HepG2 (cell line): ENCODE results near the gene SPDYE17. TPM values are rescaled to one million over a fixed set of nuclear protein-coding genes. Genes with fewer than 3 reads are reported as not detected.
"Not testable (repeated sequence)": the region's sequence is repeated elsewhere in the genome, so short reads cannot be mapped to it uniquely, and the experiment has no call there.

ENCODE experiments used
- ATAC-seq: fragments of 200-7000 bp; cut with Tn5 transposase; 3 replicates; pipeline ENCODE4 v1.9.1; 2020; ENCODE audit warnings: mild to moderate bottlenecking, moderate library complexity
- BruUV-seq: library from RNA; stranded (reverse); fragments of 400-500 nt; replicated peaks from 2 replicates; lab custom pipeline; 2021; lab: Mats Ljungman, UMichigan
- CTCF ChIA-PET: fragments of 300-600 bp; formaldehyde crosslinking; extraction: SDS; loops from one replicate; lab custom pipeline; 2021; ENCODE audit warnings: low total read pairs, inconsistent platforms, low intra/inter-chr PET ratio; lab: Yijun Ruan, JAX
- POLR2A ChIA-PET: fragments of 350-600 bp; sonication (Branson Sonifier 250); formaldehyde crosslinking; loops from one replicate; lab custom pipeline; 2020; ENCODE audit warnings: antibody characterized with exemption, inconsistent platforms; lab: Yijun Ruan, JAX
- DNase-seq: peaks from one replicate; pipeline ENCODE4 v3.0.0-alpha.2; 2015; ENCODE audit warnings: low spot score
- FAIRE-seq: peaks from 3 replicates; lab custom pipeline; 2011; peaks lifted over from hg19 to GRCh38; lab: Jason Lieb, UNC
- H2AFZ ChIP-seq: one replicate; pipeline ENCODE4 v1.6.1; 2011; ENCODE audit warnings: low read length, inconsistent platforms
- H3K27ac ChIP-seq: fragments of 300-600 bp; 3 replicates; pipeline ENCODE4 v1.8.0; 2011; ENCODE audit warnings: mixed run types, mild to moderate bottlenecking, mixed read lengths, low read length, inconsistent platforms; ENCODE audit not compliant: insufficient read depth; ENCODE audit errors: extremely low read length
- H3K27me3 ChIP-seq, 2 experiments: fragments of 200-600 bp in 1 of 2; 2 replicates in 1 of 2; 3 replicates in 1 of 2; pipeline versions ENCODE4 v1.6.0 to v1.8.0; 2011; ENCODE audit warnings: low read length in 2 of 2, mild to moderate bottlenecking in 2 of 2, moderate library complexity in 2 of 2, inconsistent platforms in 1 of 2; ENCODE audit not compliant: insufficient read depth in 2 of 2, control insufficient read depth in 1 of 2
- H3K36me3 ChIP-seq, 2 experiments: fragments of 200-600 bp in 1 of 2; replicated peaks in 1 of 2; 2 replicates in 1 of 2; 3 replicates in 1 of 2; pipeline versions ENCODE4 v1.5.1 to v1.8.0; 2011; ENCODE audit warnings: low read length in 2 of 2, inconsistent platforms in 1 of 2; ENCODE audit not compliant: insufficient read depth in 2 of 2, control insufficient read depth in 1 of 2
- H3K4me1 ChIP-seq: 2 replicates; pipeline ENCODE4 v1.5.1; 2012; ENCODE audit warnings: low read length, inconsistent platforms; ENCODE audit not compliant: insufficient read depth
- H3K4me2 ChIP-seq: 2 replicates; pipeline ENCODE4 v1.6.0; 2011; ENCODE audit warnings: low read depth, low read length, inconsistent platforms
- H3K4me3 ChIP-seq, 3 experiments: fragments of 200-600 bp in 1 of 3; sonication (generic), shearing (Covaris generic) in 1 of 3; replicated peaks in 1 of 3; 2 replicates each; pipeline ENCODE4 v1.5.1; 2011 to 2016; ENCODE audit warnings: low read length in 3 of 3, inconsistent platforms in 2 of 3, low read depth in 2 of 3, mild to moderate bottlenecking in 2 of 3, control low read depth in 1 of 3, mixed read lengths in 1 of 3; ENCODE audit not compliant: insufficient read depth in 1 of 3
- H3K79me2 ChIP-seq: one replicate; pipeline ENCODE4 v1.6.1; 2011; ENCODE audit warnings: low read length, inconsistent platforms; ENCODE audit not compliant: insufficient read depth
- H3K9ac ChIP-seq: 2 replicates; pipeline ENCODE4 v1.6.0; 2011; ENCODE audit warnings: mild to moderate bottlenecking, low read depth, low read length, inconsistent platforms; ENCODE audit not compliant: insufficient read depth
- H3K9me3 ChIP-seq: 2 replicates; pipeline ENCODE4 v1.5.1; 2012; ENCODE audit warnings: mild to moderate bottlenecking, low read length
- H4K20me1 ChIP-seq: 2 replicates; pipeline ENCODE4 v1.6.0; 2011; ENCODE audit warnings: inconsistent platforms, mild to moderate bottlenecking, low read length, moderate library complexity; ENCODE audit not compliant: insufficient read depth
- WGBS: methylation state at CpG from one replicate; pipeline ENCODE4 v1.1.6; 2017; ENCODE audit warnings: low lambda C conversion rate; 5-methylcytosine and 5-hydroxymethylcytosine counted together
- in situ Hi-C: cut with HindIII; loops from 2 replicates; pipeline ENCODE4 v1.10.0; 2017; ENCODE audit warnings: low pct_unique_long_range_greater_than_20kb; ENCODE audit not compliant: extremely low pct_ligation_motif_present
- intact Hi-C: fragments of 100-400 bp; cut with micrococcal nuclease; formaldehyde crosslinking; loops from one replicate; pipeline ENCODE4 v1.10.0; 2022; ENCODE audit not compliant: unreplicated experiment
- polyA plus RNA-seq, 8 experiments: library from polyadenylated mRNA; depleted of rRNA in 3 of 8; stranded (reverse) in 7 of 8; unstranded in 1 of 8; fragments of >200 nt; fragmentation: Illumina TruSeq in 4 of 8; extraction: Trizol in 4 of 8; gene quantifications; 2 replicates each; pipeline versions ENCODE4 v1.2.1 to v1.2.3, GENCODE V29; 2011 to 2016; ENCODE audit warnings: low read depth in 4 of 8, missing spikeins in 1 of 8, mixed read lengths in 1 of 8; ENCODE audit not compliant: insufficient read depth in 1 of 8
- total RNA-seq, 5 experiments: library from RNA; depleted of rRNA; stranded (reverse); fragments of >200 nt; fragmentation: Illumina TruSeq; extraction: Trizol; gene quantifications; 2 replicates each; pipeline ENCODE4 v1.2.3, GENCODE V29; 2016; ENCODE audit warnings: low read depth in 1 of 5

SPDYE17 gene
- total and polyA plus RNA-seq, 2 of the 13 experiments (the other 11 are each of a cell fraction or from before 2014, with no cell fraction given): not detected

DNA sequence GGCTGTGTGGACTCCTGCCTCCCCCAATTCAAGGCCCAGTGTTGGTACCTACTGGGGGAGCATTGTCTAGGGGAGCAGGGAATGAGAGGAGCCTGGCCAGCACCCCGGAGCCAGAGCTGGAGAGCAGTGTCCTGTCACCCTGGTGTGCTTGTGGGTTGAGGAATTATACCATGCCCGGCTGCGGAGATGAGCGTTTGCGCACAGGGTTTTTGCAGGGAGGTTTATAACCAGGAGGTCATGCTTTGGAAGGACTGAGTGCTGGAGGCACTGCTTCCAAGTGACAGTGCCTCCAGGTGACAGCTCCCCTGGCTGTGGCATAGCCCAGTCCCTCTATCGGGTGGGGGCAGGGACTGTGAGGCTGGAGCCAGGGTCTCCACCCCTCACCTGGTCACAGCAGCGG is 39.3 kb downstream of the SPDYE17 start:
- FAIRE-seq, POLR2A ChIA-PET, CTCF ChIA-PET, H3K4me2 ChIP-seq, H3K9me3 ChIP-seq, in situ Hi-C loops, BruUV-seq, H4K20me1 ChIP-seq, ATAC-seq, H3K4me1 ChIP-seq, H3K9ac ChIP-seq, H3K27me3 ChIP-seq, H3K79me2 ChIP-seq, H3K4me3 ChIP-seq, H2AFZ ChIP-seq, intact Hi-C loops, H3K27ac ChIP-seq, H3K36me3 ChIP-seq, DNase-seq: not testable (repeated sequence)
- WGBS: no CpG with 5 or more reads among the region's 7 CpGs

DNA sequence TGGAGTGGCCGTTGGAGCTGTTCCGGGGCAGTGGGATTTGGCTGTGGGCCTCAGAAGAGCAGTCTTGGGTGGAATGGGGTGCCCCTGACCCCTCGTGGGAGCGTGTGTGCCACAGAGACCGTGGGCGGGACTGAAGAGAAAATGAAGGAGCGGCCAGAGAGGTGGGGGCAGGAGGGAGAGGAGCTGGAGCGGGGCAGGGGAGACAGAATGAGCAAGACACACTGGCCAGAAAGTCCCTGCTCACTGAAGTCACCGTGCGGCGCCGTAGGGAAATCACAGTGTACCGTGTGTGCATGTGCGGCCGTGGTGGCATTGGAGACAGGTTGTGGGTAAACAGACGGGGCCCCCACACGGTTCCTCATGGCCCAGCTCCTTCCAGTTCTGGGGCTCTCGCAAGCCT is 40.0 kb downstream of the SPDYE17 start:
- CTCF ChIA-PET, H2AFZ ChIP-seq, ATAC-seq, H3K27me3 ChIP-seq, BruUV-seq, H3K4me2 ChIP-seq, H3K9me3 ChIP-seq, POLR2A ChIA-PET, H3K4me1 ChIP-seq, H3K9ac ChIP-seq, in situ Hi-C loops, H3K4me3 ChIP-seq, H3K79me2 ChIP-seq, intact Hi-C loops, H3K27ac ChIP-seq, DNase-seq, FAIRE-seq, H3K36me3 ChIP-seq, H4K20me1 ChIP-seq: not testable (repeated sequence)
- 84% methylated on average over 8 of the region's 18 CpGs for WGBS

DNA sequence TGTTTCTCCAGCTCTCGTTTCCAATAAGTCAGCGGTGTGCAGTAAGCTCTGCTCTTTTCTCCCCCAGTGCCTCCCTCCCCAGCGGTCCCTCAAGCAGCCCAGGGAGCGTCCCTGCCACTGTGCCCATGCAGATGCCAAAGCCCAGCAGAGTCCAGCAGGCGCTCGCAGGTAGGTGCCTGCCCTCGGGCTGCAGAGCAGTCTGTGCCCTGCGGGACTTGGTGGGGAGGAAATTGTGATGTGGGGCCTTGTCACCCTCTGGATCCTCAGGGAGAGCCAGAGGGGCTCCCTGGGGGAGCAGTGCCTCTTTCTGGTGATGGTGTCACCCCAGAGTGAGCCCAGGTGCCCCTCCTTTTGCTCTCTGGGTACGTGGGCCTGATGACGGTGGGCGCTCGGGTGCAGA is 42.0 kb downstream of the SPDYE17 start:
- no CpG with 5 or more reads among the region's 12 CpGs for WGBS
- POLR2A ChIA-PET: not testable (repeated sequence)

DNA sequence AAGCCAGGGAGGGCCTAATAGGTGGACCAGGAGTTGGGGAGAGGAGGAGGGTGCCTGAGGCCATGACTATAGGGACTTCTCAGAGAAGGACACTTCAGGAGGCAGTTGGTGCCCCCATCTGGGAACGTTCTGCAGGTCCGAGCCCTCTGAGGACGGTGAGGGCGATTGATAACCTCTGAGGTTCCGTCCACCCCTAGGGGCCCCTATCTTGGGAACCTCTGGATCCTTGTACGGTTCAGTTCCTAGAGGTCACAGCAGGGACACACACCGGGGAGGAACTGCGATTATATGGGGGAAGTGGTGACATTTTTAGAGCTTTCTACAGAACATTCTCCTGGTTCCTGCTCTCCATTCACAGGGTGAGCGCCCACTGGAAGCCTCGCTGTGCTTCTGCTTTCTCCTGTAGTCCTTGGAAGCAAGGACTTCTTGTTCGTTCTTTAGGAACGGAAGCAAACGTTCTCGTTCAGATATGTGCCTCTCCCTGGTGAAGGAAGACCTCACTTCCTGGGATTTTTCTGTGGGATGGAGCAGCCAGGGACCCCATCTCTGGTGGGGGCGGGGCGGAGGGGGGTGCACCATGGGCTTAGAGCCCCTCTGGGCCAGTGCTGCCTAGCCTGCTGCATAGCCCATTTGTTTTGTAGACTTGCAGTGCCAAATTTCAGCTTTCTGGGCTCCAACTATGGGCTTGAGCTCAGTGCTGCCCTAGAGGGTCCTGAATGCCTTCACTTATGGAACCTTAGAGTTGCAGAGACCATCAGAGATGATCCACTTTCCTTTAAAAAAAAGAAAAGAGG is 46.0 kb downstream of the SPDYE17 start:
- H3K4me3 ChIP-seq, H3K79me2 ChIP-seq, POLR2A ChIA-PET, BruUV-seq, ATAC-seq, CTCF ChIA-PET, H4K20me1 ChIP-seq, DNase-seq, H3K4me2 ChIP-seq, H3K9ac ChIP-seq, H2AFZ ChIP-seq, FAIRE-seq, H3K36me3 ChIP-seq, H3K9me3 ChIP-seq, H3K27me3 ChIP-seq, in situ Hi-C loops, H3K27ac ChIP-seq, intact Hi-C loops, H3K4me1 ChIP-seq: not testable (repeated sequence)
- WGBS: 94% methylated on average over 3 of the region's 16 CpGs

More for the DNA sequence above, 42.0 kb downstream of the SPDYE17 start:
- FAIRE-seq, H3K9me3 ChIP-seq, H3K79me2 ChIP-seq, H4K20me1 ChIP-seq, BruUV-seq, H3K4me3 ChIP-seq, H2AFZ ChIP-seq, DNase-seq, CTCF ChIA-PET, in situ Hi-C loops, H3K4me1 ChIP-seq, H3K27me3 ChIP-seq, H3K4me2 ChIP-seq, intact Hi-C loops, H3K9ac ChIP-seq, H3K36me3 ChIP-seq, ATAC-seq, H3K27ac ChIP-seq: not testable (repeated sequence)
